H1 (cell line): ENCODE measurements around the gene TAX1BP1. TPM values are rescaled to one million over a fixed set of nuclear protein-coding genes. Genes with fewer than 3 reads are reported as not detected.

Experiments
- CTCF ChIA-PET: fragments of 300-600 bp; sonication (Branson Sonifier 250); formaldehyde crosslinking; loops from one replicate; lab custom pipeline; 2021; ENCODE audit not compliant: partially characterized antibody; lab: Charles Lee
- POLR2A ChIA-PET: fragments of 300-600 bp; sonication (Branson Sonifier 250); formaldehyde crosslinking; loops from one replicate; lab custom pipeline; 2021; ENCODE audit warnings: inconsistent platforms; ENCODE audit not compliant: partially characterized antibody; lab: Charles Lee
- DNase-seq, 2 experiments: peaks; one replicate each; pipeline versions ENCODE4 v3.0.0 to v3.0.0-alpha.2; 2010 to 2022; ENCODE audit warnings: low spot score in 2 of 2, low read depth in 1 of 2, mixed read lengths in 1 of 2
- FAIRE-seq: peaks from 2 replicates; lab custom pipeline; 2011; peaks lifted over from hg19 to GRCh38; lab: Jason Lieb, UNC
- H2AFZ ChIP-seq: 2 replicates; pipeline ENCODE4 v1.8.1; 2012; ENCODE audit warnings: low read length, inconsistent platforms
- H2AK5ac ChIP-seq: 2 replicates; pipeline ENCODE4 v1.6.1; 2013; ENCODE audit warnings: low read depth, low read length
- H2BK120ac ChIP-seq: replicated peaks from 2 replicates; pipeline ENCODE3; 2013; ENCODE audit warnings: low read depth, low read length, inconsistent platforms
- H2BK12ac ChIP-seq: 2 replicates; pipeline ENCODE4 v1.6.1; 2013; ENCODE audit warnings: low read depth, low read length
- H2BK15ac ChIP-seq: 2 replicates; pipeline ENCODE4 v1.6.1; 2013; ENCODE audit warnings: low read length
- H2BK20ac ChIP-seq: 2 replicates; pipeline ENCODE4 v1.6.1; 2013; ENCODE audit warnings: low read length
- H2BK5ac ChIP-seq: 2 replicates; pipeline ENCODE4 v1.6.1; 2013; ENCODE audit warnings: low read depth, low read length
- H3K14ac ChIP-seq: 2 replicates; pipeline ENCODE4 v1.6.1; 2013; ENCODE audit warnings: inconsistent platforms; ENCODE audit not compliant: insufficient read length
- H3K18ac ChIP-seq: 2 replicates; pipeline ENCODE4 v1.6.1; 2013; ENCODE audit warnings: low read length; ENCODE audit errors: extremely low read depth
- H3K23ac ChIP-seq: 2 replicates; pipeline ENCODE4 v1.6.1; 2013; ENCODE audit warnings: inconsistent platforms; ENCODE audit not compliant: insufficient read length
- H3K23me2 ChIP-seq: 2 replicates; pipeline ENCODE4 v1.6.1; 2013; ENCODE audit warnings: low read depth, low read length
- H3K27ac ChIP-seq: 2 replicates; pipeline ENCODE4 v1.6.1; 2011; ENCODE audit warnings: low read depth, low read length, inconsistent platforms
- H3K27me3 ChIP-seq, 4 experiments: replicated peaks in 1 of 4; 1 replicate in 1 of 4; 2 replicates in 3 of 4; pipeline versions ENCODE4 v1.6.1 to v1.8.1; 2011 to 2013; ENCODE audit warnings: low read length in 3 of 4, mild to moderate bottlenecking in 3 of 4, inconsistent platforms in 2 of 4, mixed read lengths in 2 of 4, moderate library complexity in 1 of 4; ENCODE audit not compliant: control insufficient read depth in 3 of 4, insufficient read depth in 3 of 4; ENCODE audit errors: extremely low read depth in 1 of 4
- H3K36me3 ChIP-seq, 4 experiments: 2 replicates each; pipeline versions ENCODE4 v1.6.1 to v1.8.1; 2011 to 2013; ENCODE audit warnings: mild to moderate bottlenecking in 4 of 4, low read length in 3 of 4, moderate library complexity in 2 of 4, control low read depth in 1 of 4, inconsistent platforms in 1 of 4; ENCODE audit not compliant: insufficient read depth in 4 of 4, control insufficient read depth in 2 of 4
- H3K4ac ChIP-seq: replicated peaks from 2 replicates; pipeline ENCODE3; 2013; ENCODE audit warnings: low read length, low read depth, mixed read lengths, inconsistent platforms; ENCODE audit not compliant: insufficient read length
- H3K4me1 ChIP-seq, 4 experiments: replicated peaks in 1 of 4; 1 replicate in 1 of 4; 2 replicates in 3 of 4; pipeline versions ENCODE4 v1.6.1 to v1.8.1; 2011 to 2013; ENCODE audit warnings: low read length in 3 of 4, inconsistent platforms in 2 of 4, mixed read lengths in 1 of 4; ENCODE audit not compliant: insufficient read depth in 4 of 4, control insufficient read depth in 3 of 4
- H3K4me2 ChIP-seq, 2 experiments: 2 replicates each; pipeline versions ENCODE4 v1.6.1 to v1.8.1; 2011 to 2013; ENCODE audit warnings: low read depth in 2 of 2, low read length in 2 of 2, control low read depth in 1 of 2, inconsistent platforms in 1 of 2, mild to moderate bottlenecking in 1 of 2; ENCODE audit not compliant: insufficient read depth in 1 of 2
- H3K4me3 ChIP-seq, 4 experiments: fragments of 200-600, 300-600 bp in 1 of 4; sonication (generic), shearing (Covaris generic), sonication (Bioruptor Twin) in 1 of 4; 2 replicates each; pipeline versions ENCODE4 v1.5.1 to v1.8.1; 2011 to 2016; ENCODE audit warnings: low read length in 4 of 4, low read depth in 3 of 4, control low read depth in 2 of 4, inconsistent platforms in 2 of 4, mild to moderate bottlenecking in 2 of 4, mixed read lengths in 1 of 4, moderate library complexity in 1 of 4; ENCODE audit not compliant: insufficient read depth in 2 of 4; ENCODE audit errors: extremely low read depth in 1 of 4
- H3K56ac ChIP-seq: replicated peaks from 2 replicates; pipeline ENCODE3; 2013; ENCODE audit warnings: low read depth, mild to moderate bottlenecking, mixed read lengths, low read length, inconsistent platforms; ENCODE audit not compliant: insufficient read length
- H3K79me1 ChIP-seq: 2 replicates; pipeline ENCODE4 v1.6.1; 2013; ENCODE audit warnings: low read depth, low read length, control low read depth
- H3K79me2 ChIP-seq, 2 experiments: 2 replicates each; pipeline versions ENCODE4 v1.6.1 to v1.8.1; 2012 to 2013; ENCODE audit warnings: low read length in 2 of 2, mild to moderate bottlenecking in 2 of 2, inconsistent platforms in 1 of 2; ENCODE audit not compliant: insufficient read depth in 2 of 2, control insufficient read depth in 1 of 2
- H3K9ac ChIP-seq, 4 experiments: replicated peaks in 1 of 4; 1 replicate in 1 of 4; 2 replicates in 3 of 4; pipeline versions ENCODE4 v1.6.1 to v1.8.1; 2011 to 2013; ENCODE audit warnings: low read depth in 3 of 4, low read length in 3 of 4, control low read depth in 2 of 4, mild to moderate bottlenecking in 2 of 4, moderate library complexity in 2 of 4, inconsistent platforms in 1 of 4; ENCODE audit errors: extremely low read depth in 1 of 4
- H3K9me3 ChIP-seq, 2 experiments: 2 replicates each; pipeline versions ENCODE4 v1.6.1 to v1.8.1; 2012 to 2013; ENCODE audit warnings: mild to moderate bottlenecking in 2 of 2, moderate library complexity in 2 of 2, control low read depth in 1 of 2, inconsistent platforms in 1 of 2, low read depth in 1 of 2, low read length in 1 of 2, mixed read lengths in 1 of 2; ENCODE audit not compliant: insufficient read depth in 2 of 2
- H4K20me1 ChIP-seq, 2 experiments: replicated peaks in 1 of 2; 2 replicates each; pipeline versions ENCODE3 to v1.8.1; 2011 to 2013; ENCODE audit warnings: inconsistent platforms in 2 of 2, low read length in 2 of 2, mild to moderate bottlenecking in 1 of 2; ENCODE audit not compliant: insufficient read depth in 2 of 2, control insufficient read depth in 1 of 2
- H4K5ac ChIP-seq: 2 replicates; pipeline ENCODE4 v1.6.1; 2013; ENCODE audit warnings: low read length, low read depth, mixed read lengths, inconsistent platforms; ENCODE audit not compliant: insufficient read length
- H4K8ac ChIP-seq: 2 replicates; pipeline ENCODE4 v1.8.0; 2013; ENCODE audit warnings: mild to moderate bottlenecking, moderate library complexity, low read length, inconsistent platforms; ENCODE audit not compliant: insufficient read depth; ENCODE audit errors: extremely low read depth
- H4K91ac ChIP-seq: replicated peaks from 2 replicates; pipeline ENCODE3; 2013; ENCODE audit warnings: low read length, mixed read lengths, inconsistent platforms; ENCODE audit not compliant: insufficient read length
- CTCF ChIP-seq, 3 experiments: IDR thresholded peaks; 1 replicate in 2 of 3; 2 replicates in 1 of 3; pipeline versions ENCODE4 v1.5.1 to v1.6.1; 2011; ENCODE audit warnings: low read length in 3 of 3, mild to moderate bottlenecking in 3 of 3, inconsistent platforms in 2 of 3, low read depth in 1 of 3, moderate library complexity in 1 of 3; ENCODE audit not compliant: insufficient read depth in 1 of 3; ENCODE audit errors: control extremely low read depth in 1 of 3
- EP300 ChIP-seq, 2 experiments: IDR thresholded peaks; 1 replicate in 1 of 2; 2 replicates in 1 of 2; pipeline ENCODE4 v1.6.1; 2011 to 2012; ENCODE audit warnings: low read depth in 2 of 2, low read length in 2 of 2, mild to moderate bottlenecking in 2 of 2, borderline replicate concordance in 1 of 2, inconsistent platforms in 1 of 2, moderate library complexity in 1 of 2
- FOSL1 ChIP-seq: IDR thresholded peaks from 2 replicates; pipeline ENCODE4 v1.6.1; 2011; ENCODE audit warnings: mild to moderate bottlenecking, low read depth, low read length, moderate library complexity; ENCODE audit not compliant: insufficient read depth
- HDAC2 ChIP-seq, 2 experiments: fragments of 300-600 bp in 1 of 2; sonication (generic) in 1 of 2; IDR thresholded peaks; 2 replicates each; pipeline ENCODE4 v1.6.1; 2011 to 2012; ENCODE audit warnings: low read depth in 2 of 2, low read length in 2 of 2, mild to moderate bottlenecking in 2 of 2, moderate library complexity in 2 of 2, borderline replicate concordance in 1 of 2, inconsistent platforms in 1 of 2
- JUND ChIP-seq: IDR thresholded peaks from 2 replicates; pipeline ENCODE4 v1.6.1; 2011; ENCODE audit warnings: mild to moderate bottlenecking, improper control_type of control experiment, low read length
- NRF1 ChIP-seq: IDR thresholded peaks from 2 replicates; pipeline ENCODE4 v1.6.1; 2011; ENCODE audit warnings: mild to moderate bottlenecking, low read depth, low read length, improper control_type of control experiment
- RAD21 ChIP-seq, 2 experiments: IDR thresholded peaks in 1 of 2; conservative IDR thresholded peaks in 1 of 2; 2 replicates each; pipeline ENCODE4 v1.6.1; 2011; ENCODE audit warnings: low read depth in 2 of 2, low read length in 2 of 2, improper control_type of control experiment in 1 of 2, inconsistent platforms in 1 of 2, mild to moderate bottlenecking in 1 of 2, moderate library complexity in 1 of 2
- SUZ12 ChIP-seq: fragments of 200-600 bp; sonication (generic); IDR thresholded peaks from 2 replicates; pipeline ENCODE4 v1.6.1; 2012; ENCODE audit warnings: mild to moderate bottlenecking, inconsistent platforms, low read length, moderate library complexity, mixed read lengths
- TAF7 ChIP-seq: optimal IDR thresholded peaks from 2 replicates; pipeline ENCODE3; 2011; ENCODE audit warnings: low read depth, mild to moderate bottlenecking, inconsistent platforms, low read length, moderate library complexity, borderline replicate concordance
- polyA plus RNA-seq, 7 experiments: library from polyadenylated mRNA; depleted of rRNA in 3 of 7; stranded (reverse) in 5 of 7; unstranded in 2 of 7; fragments of >200 nt in 5 of 7; fragments of 200-250 nt in 2 of 7; gene quantifications; 1 replicate in 5 of 7; 2 replicates in 1 of 7; 4 replicates in 1 of 7; pipeline versions ENCODE4 v1.2.1 to v1.2.3, GENCODE V29; 2011 to 2013; ENCODE audit warnings: missing spikeins in 2 of 7, mixed read lengths in 2 of 7
- total RNA-seq: library from RNA; stranded (reverse); fragmentation: NEBNext Ultra II Directional; extraction: Animal tissue kit (Norgen Biotek cat#: 25700); gene quantifications from 2 replicates; pipeline ENCODE4 v1.2.1, GENCODE V29; 2021

The TAX1BP1 gene
- total and polyA plus RNA-seq, 2 of the 8 experiments (the other 6 are each of a cell fraction or from before 2014, with no cell fraction given), result 56.0 to 62.7 TPM

GRCh38 chr7:27788437-27788836 lies 48.5 kb downstream of the TAX1BP1 start:
- Histone ChIP-seq H3K14ac (no peak overlapping the region), H3K4me2 (no peak overlapping the region), H3K79me1 (no peaks in the 10 kb centered on the region), H2AK5ac (no peak overlapping the region), H3K4me1 (no peaks in the 10 kb centered on the region), H2BK20ac (no peak overlapping the region), H3K23me2 (no peaks in the 10 kb centered on the region), H3K9me3 (no peaks in the 10 kb centered on the region), H2BK12ac (no peak overlapping the region), H4K5ac (no peak overlapping the region), H4K91ac (no peak overlapping the region), H2BK5ac (no peak overlapping the region), H2BK120ac (no peak overlapping the region), H3K4me3 (no peak overlapping the region), H3K36me3 (peaks cover 0 to 15% (median 3%) of the 10 kb centered on the region in 4 experiments; a peak in 3 of 8 replicates), H3K23ac (no peak overlapping the region), H3K27me3 (no peaks in the 10 kb centered on the region), H3K18ac (no peak overlapping the region), H4K20me1 (no peaks in the 10 kb centered on the region), H3K27ac (no peak overlapping the region), H4K8ac (no peak overlapping the region), H3K79me2 (no peaks in the 10 kb centered on the region), H3K56ac (no peak overlapping the region), H3K9ac (no peak overlapping the region), H2AFZ (no peak overlapping the region), H2BK15ac (no peak overlapping the region), H3K4ac (no peak overlapping the region)
- ChIA-PET CTCF (no interaction called here), POLR2A (no interaction called here)
- no peak for FAIRE-seq
- no peak for DNase-seq
- TF ChIP-seq HDAC2 (IDR thresholded peaks at IDR 0.05; ENCODE audit: borderline replicate concordance in 1 of 2, low read depth in 2 of 2, low read length in 2 of 2) (no peak), SUZ12 (no peak), EP300 (IDR thresholded peaks at IDR 0.05; ENCODE audit: borderline replicate concordance in 1 of 2, low read depth in 2 of 2, low read length in 2 of 2) (no peak), CTCF (IDR thresholded peaks at IDR 0.05; ENCODE audit: control extremely low read depth in 1 of 3, insufficient read depth in 1 of 3, low read depth in 1 of 3, low read length in 3 of 3) (no peak), FOSL1 (no peak), JUND (no peak), TAF7 (no peak), RAD21 (IDR thresholded peaks at IDR 0.05 in 1 of 2, conservative IDR thresholded peaks at IDR 0.05 in 1 of 2; ENCODE audit: low read depth in 2 of 2, low read length in 2 of 2) (no peak), NRF1 (no peak)
